ENCODE data around the gene COTL1.

GRCh38 chr16:84547546-84548061 is 70.3 kb downstream of the COTL1 start:
- no peak for TF ChIP-seq CTCF (conservative IDR thresholded peaks at IDR 0.05 in 1 of 2, IDR thresholded peaks at IDR 0.05 in 1 of 2; ENCODE audit: extremely low read depth in 1 of 2, insufficient read depth in 1 of 2, low read depth in 1 of 2, low read length in 2 of 2)
- no peak for TF ChIP-seq EZH2 (IDR thresholded peaks at IDR 0.05; ENCODE audit: borderline replicate concordance, low read length)
